Activated effector memory CD4-positive, alpha-beta T cell treated with anti-CD3 and anti-CD28 coated beads, Interleukin-2, amount 50 U/mL, for 16 hours (primary cell): ENCODE results near the gene U2AF2.

Experiments used
- DNase-seq: peaks from one replicate; pipeline ENCODE4 v3.0.0-alpha.2; 2020

U2AF2 gene

GRCh38 chr19:55644191-55644833, 10.5 kb upstream of the U2AF2 start:
- no peak for DNase-seq

GRCh38 chr19:55644842-55645511, 9.9 kb upstream of the U2AF2 start:
- DNase-seq = no peak

GRCh38 chr19:55645512-55645881, 9.3 kb upstream of the U2AF2 start:
- no peak for DNase-seq

DNA sequence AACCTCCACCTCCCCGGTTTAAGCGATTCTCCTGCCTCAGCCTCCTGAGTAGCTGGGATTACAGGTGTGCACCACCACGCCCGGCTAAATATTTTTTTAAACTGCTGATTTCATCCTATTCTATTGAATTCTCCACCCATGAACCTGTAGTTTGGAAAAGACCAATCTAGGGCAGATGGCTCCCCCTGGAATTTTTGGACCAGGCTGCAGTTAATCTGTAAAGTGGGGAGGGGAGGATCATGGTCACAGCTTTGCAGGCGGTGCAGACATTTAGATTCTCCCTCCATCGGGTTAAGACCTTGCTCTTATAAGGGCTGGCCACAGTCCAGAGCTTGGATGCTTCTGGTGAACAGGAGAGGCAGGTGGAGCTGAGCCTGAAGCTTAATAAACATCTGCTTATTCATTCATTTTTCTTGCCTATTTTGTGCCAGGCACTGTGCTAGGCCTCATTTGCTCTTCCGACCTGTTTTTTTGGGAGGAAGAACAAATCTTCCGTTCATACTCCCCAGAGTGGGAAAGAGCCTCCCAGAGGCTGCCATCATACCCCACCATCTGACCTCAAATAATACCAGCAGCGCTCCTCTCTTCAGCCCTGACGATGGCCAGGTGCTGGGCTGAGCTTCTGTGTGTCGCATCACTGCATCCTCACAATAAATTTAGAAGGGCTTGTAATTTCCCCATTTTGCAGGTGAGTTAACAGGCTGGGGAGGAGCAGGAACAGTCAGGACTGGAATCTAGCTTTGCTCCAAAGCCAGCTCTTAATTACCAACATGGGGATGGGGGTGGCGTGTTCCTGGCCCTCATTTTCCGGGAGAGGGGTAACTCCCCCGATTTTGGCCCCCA, 7.7 kb upstream of the U2AF2 start:
- DNase-seq = no peak

- DNase-seq = peak; percentile 78
Measured at GRCh38 chr19:55647732-55648584, 6.9 kb upstream of the U2AF2 start, which contains the start of gene CCDC106. CCDC106 (plus strand) TSS chr19:55648212; CDS start chr19:55649047, 835 bp downstream.

GRCh38 chr19:55648585-55649267, 6.1 kb upstream of the U2AF2 start:
- DNase-seq = no peak

DNA sequence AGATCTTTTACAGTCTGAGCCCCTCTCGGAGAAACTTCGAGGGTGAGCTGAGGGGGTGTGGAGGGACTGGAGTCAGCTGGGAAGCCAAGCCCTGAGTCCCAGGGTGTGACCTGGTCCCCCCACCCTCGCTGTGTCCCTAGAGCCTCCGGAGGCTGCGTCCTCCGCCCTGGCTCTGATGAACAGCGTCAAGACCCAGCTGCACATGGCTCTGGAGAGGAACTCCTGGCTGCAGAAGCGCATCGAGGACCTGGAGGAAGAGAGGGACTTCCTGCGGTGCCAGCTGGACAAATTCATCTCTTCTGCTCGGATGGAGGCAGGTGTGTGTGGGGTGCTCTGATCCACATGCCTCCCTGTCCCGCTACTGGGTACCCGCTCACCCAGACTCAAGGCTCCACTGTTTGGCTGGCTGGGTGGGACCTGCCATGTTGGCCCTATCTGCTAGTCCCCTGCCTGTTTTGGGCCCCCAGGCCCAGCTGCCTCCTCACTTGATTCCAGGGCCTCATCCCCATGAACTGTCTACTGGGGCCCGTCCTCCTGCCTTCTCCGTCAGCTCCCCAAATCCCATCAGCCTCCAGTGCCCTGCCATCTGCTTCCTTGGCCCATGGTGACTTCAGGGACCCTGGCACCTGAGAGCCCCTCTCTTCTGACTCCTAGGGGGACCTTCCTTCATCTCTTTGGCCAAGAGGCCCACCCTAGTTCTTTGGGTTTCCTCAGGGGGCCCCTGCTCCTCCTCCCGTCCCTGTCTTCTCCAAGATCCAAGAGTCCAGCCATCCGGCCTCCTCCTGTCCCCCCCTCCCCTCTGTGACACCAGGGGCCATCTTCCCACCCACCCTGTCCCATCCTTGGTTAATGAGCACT, 5.3 kb upstream of the U2AF2 start:
- no peak for DNase-seq

GRCh38 chr19:55650126-55650557, 4.7 kb upstream of the U2AF2 start:
- no peak for DNase-seq

GRCh38 chr19:55650602-55651230, 4.1 kb upstream of the U2AF2 start:
- DNase-seq = no peak

DNA sequence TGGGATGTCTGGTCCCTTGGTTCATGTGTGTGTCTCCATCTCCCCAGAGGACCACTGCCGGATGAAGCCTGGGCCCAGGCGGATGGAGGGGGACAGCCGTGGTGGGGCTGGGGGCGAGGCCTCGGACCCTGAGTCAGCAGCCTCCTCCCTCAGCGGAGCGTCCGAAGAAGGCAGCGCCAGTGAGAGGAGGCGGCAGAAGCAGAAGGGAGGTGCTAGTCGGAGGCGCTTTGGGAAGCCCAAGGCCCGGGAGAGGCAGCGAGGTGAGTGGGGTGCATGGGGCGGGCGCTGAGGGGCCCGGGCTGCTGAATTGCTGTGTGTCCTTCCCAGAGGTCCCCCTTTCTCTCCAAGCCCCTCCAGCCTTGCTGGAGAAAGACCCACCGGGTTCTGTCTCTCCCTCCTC, 3.6 kb upstream of the U2AF2 start:
- no peak for DNase-seq

GRCh38 chr19:55652311-55653128, 2.3 kb upstream of the U2AF2 start:
- no peak for DNase-seq

- peak; percentile 100 for DNase-seq
Measured at GRCh38 chr19:55653651-55654322, 1.0 kb upstream of the U2AF2 start.

GRCh38 chr19:55654323-55654867, 440 bp upstream of the U2AF2 start:
- peak; percentile 99 for DNase-seq

GRCh38 chr19:55655648-55656040, 809 bp downstream of the U2AF2 start:
- DNase-seq = no peak

GRCh38 chr19:55656552-55656951, 1.7 kb downstream of the U2AF2 start:
- no peak for DNase-seq

GRCh38 chr19:55656988-55657747, 2.3 kb downstream of the U2AF2 start:
- DNase-seq = peak; percentile 72

DNA sequence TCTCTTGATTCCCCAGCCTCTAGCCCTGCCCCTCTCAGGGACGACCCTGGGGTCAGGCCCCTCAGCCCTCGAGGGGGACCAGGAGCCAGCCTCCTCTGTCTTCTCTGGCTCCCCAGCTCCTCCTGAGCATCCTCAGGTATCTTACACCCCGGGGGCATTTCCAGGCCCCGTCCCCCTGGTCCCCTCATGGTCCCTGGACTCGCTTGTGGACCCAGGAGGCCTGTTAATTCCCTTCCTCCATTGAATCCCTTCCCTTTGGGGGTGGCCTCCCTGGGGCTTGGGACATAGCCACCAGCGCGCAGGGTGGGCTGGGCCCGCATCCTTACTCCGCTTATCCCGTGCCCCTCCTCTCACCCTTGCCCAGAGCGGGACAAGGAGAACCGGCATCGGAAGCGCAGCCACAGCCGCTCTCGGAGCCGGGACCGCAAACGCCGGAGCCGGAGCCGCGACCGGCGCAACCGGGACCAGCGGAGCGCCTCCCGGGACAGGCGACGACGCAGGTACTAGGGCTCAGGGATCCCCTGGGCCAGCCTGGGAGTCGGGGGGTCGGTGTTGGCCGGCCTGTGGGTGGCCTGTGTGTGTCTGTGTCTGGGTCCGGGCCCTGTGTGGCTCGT, 4.1 kb downstream of the U2AF2 start:
- DNase-seq = no peak

- DNase-seq = no peak
Measured at GRCh38 chr19:55659822-55660221, 5.0 kb downstream of the U2AF2 start.
